SKM-1 treated with dmso at 0.1 percent for 144 hours (cell line): ENCODE measurements around the gene ITGA4.
"Not testable (repeated sequence)": the region's sequence is repeated elsewhere in the genome, so short reads cannot be mapped to it uniquely, and the experiment has no call there.

Source experiments
- DNase-seq: peaks from one replicate; lab custom pipeline; 2025; ENCODE audit not compliant: unreplicated experiment; lab: John Stamatoyannopoulos, UW

The ITGA4 gene

DNA sequence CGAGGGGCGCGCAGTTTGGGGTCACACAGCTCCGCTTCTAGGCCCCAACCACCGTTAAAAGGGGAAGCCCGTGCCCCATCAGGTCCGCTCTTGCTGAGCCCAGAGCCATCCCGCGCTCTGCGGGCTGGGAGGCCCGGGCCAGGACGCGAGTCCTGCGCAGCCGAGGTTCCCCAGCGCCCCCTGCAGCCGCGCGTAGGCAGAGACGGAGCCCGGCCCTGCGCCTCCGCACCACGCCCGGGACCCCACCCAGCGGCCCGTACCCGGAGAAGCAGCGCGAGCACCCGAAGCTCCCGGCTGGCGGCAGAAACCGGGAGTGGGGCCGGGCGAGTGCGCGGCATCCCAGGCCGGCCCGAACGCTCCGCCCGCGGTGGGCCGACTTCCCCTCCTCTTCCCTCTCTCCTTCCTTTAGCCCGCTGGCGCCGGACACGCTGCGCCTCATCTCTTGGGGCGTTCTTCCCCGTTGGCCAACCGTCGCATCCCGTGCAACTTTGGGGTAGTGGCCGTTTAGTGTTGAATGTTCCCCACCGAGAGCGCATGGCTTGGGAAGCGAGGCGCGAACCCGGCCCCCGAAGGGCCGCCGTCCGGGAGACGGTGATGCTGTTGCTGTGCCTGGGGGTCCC, at the start of gene ITGA4:
TSS of gene ITGA4 (plus strand) at position 266 of the 620 bp plus-strand sequence. CDS start at position 535, 269 bp downstream.
- peak; percentile 75 for DNase-seq

DNA sequence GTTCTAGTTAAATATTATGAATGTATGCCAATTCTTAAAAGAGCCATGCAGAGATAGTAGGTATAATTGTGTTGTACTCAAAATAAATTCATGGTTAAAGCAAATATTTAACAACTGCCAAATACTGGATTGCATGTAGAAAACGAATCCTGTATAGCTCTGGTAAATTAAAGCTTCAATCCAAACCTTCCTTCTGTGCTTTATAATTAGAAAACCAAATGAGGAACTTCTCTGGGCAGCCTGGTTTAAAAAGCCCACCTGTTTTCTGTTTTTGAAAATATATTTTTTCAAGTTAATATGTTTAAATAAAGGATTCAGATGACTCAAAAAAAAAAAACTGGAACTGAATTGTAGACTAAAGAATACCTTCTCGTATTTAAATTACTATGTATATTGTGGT, 48.3 kb upstream of the ITGA4 start:
- DNase-seq = no peak

DNA sequence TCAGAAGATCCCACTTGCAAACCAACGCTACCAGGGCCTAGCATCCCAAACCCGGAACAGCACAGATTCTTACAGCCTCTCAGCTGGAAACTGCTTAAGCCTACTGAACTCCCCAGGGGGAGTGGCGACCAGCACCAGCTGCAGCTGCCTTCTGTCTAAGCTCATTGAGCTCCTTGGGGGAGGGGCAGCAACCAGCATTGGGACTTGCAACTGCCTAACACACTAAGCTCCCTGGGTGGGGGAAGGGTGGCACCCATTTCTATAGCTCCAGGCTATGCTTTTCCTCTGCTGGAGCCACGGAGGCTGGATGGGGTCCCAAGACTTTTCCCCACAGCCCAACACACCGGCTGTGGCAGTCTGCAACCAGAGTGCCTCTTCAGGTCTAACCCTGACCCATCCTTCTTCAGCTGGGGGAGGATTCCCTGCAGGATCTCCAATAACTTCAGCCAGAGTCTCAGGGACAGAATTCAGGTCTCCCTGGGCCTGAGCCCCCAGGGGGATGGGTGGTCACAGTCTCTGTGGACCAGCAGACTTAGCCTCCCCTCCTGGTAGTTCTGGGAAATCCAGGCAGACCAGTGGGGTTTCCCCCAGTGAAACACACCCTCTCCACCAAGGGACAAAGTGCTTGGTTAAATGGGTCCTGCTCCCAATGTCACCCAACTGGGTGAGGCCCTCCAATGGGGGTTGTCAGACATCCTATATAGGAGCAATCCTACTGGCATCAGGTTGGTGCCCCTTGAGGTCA, 45.9 kb upstream of the ITGA4 start:
- no peak for DNase-seq

DNA sequence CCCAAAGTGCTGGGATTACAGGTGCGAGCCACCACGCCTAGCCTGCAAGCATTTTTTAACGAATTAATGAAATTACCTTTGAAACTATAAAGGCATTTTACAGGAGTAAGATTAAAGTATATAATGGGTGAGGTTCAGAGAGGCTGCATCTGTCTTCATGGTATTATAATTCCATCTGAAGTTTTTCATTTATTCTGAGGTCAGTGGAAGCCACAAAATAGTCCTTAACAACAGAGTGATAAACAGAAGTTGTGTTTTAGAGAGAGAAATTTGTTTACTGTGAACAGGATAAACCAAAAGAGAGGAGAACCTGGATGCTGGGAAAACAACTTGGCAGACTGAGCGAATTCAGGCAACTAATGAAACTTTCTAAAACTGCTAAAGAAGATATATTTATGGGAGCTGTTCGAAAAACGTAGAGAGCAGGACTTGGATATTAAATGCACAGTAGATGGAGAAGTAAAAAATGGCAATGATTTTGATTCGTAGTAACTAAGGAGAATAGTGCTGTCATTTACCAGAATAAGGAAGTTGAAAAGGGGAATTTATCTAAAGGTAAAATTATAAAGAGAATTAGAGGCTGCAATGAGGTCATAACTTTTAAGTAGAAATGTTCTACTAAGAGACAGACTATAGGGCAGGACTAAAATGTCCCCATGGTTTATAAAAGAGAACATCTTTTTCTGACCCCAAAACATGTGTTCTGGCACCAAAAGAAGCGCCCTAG, 37.9 kb upstream of the ITGA4 start:
- DNase-seq = peak; percentile 21

DNA sequence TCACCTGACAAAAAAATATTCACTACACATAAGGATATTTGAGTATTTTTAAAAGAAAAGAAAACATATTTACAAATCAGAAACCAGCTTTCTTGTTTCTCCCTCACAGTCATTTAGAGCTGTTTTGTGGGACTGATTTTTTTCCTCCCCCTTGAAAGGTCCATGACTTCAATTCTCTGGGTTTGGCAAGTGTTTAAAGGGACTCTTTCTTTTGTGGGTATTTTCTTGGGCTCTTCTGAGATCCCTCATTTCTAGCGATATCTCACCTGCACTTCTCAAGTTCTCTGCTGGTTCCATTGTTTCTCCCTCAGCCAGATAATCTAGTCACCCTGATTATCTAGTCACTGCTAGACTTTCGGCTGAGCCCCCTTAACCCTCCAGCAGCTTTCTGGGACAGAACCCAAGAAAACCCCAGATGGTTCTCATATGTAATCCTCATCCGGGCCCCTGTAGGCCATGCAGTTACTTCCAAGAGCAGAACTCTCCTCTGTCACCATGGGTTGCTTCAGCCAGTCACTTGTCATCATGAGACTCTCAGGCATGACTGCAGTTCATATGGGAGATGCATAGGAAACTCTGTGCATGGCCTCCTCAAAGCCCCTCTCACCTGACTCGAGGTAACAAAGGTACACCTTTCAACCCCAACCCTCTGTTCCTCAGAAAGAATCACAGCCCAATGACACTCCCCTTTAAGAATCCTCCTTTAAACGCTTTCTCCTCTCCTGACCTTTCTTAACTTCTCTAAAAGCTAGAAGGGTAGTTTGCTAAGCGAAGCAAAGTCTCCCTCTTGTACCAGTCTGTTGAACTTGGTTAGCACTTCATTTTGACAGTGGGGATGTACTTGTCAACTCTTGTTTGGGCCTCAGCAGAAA, 36.7 kb upstream of the ITGA4 start:
- no peak for DNase-seq

DNA sequence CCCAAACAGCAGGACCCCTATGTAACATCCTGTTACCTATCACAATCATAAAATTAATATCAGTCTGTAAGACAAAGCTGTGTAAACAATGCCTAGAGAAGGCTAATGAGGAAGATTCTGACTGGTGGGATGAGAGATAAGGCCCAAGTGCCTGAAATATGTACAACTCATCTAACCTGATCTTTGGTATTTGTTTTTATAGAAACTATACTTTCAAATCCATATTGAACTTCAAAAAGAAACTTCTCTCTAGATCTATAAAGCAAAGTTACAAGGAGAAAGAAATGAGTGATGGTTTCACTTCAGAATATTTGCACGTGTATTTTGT, 36.1 kb upstream of the ITGA4 start:
- no peak for DNase-seq

DNA sequence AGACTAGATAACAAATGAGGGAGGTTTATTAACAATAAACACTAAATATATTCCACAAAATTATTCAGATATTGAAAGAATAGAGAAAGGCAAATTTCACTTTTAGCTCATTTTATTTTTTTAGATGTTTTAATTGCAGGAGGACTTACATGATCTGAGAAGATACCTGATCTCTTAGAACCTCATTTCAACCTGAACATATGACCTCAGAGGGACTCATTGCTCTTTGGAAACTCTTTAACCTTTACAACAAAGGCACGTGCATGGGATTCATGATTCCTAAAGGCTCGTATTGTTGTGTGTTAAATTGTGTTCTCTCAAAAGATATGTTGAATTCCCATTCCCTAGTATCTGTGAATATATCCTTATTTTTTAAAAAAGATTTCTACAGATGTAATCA, 35.7 kb upstream of the ITGA4 start:
- DNase-seq = no peak

DNA sequence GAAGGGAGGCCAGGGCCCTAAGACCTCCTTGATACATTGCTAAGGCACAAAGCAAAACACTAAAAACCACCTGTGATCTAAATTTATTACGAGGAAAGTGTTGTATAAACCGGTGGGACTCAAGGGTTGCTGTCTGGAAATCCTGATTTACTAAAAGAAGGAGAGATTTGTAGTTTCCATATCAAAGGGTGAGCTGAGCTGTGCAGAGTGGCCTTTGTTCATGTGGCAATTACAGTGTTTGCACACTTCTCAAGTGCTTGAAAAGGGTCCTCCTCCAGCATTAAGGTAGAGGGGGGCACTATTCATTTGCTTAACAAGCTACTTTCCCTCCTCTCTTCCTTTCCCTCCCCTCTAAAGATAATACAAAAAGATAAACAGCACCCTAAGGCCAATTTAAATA, 30.5 kb upstream of the ITGA4 start:
- DNase-seq = no peak

DNA sequence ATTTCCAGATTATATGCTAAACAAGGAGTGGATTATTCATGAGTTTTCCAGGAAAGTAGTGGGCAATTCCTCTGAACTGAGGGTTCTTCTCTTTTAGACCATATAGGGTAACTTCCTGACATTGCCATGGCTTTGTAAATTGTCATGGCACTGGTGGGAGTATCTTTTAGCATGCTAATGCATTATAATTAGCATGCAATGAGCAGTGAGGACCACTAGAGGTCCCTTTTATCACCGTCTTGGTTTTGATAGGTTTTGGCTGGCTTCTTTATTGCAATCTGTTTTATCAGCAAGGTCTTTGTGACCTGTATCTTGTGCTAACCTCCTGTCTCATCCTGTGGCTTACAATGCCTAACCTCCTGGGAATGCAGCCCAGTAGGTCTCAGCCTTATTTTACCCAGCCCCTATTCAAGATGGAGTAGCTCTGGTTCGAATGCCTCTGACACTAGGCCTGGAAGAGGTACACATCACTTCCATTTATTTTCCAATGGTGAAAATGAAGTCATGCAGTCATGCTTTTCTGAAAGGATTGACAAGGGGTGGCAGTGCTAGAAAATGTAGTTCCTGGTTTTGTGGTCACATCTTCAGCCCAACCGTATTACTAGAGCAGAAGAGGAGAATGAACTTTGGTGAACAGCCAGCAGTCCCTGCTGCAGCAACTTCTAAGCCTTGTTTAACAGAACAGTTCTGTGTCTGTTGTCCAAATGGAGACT, 26.6 kb upstream of the ITGA4 start:
- DNase-seq = peak; percentile 52

DNA sequence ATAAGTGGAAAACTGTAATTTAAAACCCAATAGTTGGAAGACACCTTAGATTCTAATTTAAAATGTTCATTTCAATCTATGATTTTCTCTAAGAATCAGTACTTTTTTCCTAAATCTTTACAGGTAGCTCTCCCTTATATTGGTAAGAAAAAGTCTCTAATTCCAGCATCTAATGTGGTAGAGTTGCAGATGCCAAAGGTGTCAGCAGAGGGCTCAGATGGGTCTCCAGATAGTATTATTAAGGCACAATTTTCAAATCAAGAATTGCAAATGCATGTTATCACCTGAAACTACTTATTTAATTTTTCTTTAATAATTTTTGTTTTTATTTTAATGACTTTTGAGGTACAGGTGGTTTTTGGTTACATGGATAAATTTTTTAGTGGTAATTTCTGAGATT, 25.5 kb upstream of the ITGA4 start:
- no peak for DNase-seq

DNA sequence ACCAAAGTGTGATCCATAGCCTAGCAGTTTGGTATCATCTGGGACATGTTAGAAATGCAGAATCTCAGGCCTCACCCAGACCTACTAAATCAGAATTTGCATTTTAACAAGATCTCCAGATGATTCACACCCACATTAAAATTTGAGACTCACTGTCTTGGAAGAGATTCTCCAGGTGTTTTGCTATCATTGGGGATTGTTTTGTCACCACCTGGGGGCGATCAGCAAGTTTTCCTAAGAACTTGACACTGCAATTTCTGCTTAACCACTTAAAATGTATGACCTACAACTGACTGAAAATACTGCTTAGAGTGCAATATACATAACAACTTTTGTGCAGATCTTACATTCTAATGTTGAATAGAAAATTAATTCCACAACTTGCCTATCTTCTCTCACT, 18.9 kb upstream of the ITGA4 start:
- no peak for DNase-seq

DNA sequence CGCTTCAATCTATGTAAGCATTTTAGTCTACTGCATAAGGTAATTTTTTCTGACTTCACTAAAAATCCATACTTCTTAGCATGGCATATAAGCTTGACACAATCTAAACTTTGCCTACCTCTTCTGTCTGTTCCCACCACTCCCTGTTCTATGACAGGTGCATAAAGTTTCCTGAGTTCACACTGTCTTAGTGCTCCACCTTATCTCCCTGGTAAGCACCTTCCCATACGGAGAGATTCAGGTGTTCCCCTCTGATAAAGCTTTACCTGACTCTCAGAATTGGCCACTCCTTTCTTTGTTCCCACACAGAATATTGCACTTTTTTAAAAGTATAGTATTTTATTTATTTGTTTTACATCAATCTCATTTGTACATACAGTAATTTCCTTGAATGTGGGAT, 16.8 kb upstream of the ITGA4 start:
- no peak for DNase-seq

DNA sequence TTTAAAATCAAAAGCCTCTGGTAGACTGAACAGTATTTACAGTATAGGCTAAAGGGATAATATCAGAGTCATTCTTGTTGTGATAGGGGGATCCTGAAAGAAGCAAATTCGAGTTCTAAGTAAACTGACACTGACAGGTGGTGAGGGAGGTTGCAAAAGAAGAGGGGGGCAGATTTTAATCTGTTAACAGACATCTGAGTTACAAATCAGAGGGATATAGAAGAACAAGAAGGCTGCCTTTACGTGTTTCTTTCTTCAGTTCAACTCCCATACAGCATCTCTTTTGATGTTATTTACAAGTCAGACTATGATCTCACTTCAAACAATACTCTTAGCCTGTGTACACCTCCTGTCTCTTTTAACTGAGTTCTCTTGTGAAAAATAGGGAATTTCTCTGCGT, 16.3 kb upstream of the ITGA4 start:
- DNase-seq = no peak

DNA sequence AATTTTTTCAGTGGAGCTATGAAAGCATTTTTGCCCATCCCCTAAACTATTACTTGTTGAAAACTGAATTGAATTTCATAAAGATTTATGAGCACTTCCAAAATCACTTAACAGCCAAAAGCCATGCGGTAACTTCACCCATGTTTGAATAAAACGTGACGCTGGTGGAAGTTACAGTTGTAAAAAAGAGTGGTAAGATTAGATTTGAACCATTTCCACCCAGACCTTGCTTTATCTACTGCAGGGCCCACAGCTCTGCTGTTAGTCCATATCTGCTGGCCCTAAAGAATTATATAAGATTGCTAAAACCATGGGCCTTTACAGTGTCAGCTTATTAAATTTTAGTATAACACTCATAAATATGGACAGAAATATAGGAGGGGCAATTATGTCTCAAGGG, 15.5 kb upstream of the ITGA4 start:
- DNase-seq = no peak

DNA sequence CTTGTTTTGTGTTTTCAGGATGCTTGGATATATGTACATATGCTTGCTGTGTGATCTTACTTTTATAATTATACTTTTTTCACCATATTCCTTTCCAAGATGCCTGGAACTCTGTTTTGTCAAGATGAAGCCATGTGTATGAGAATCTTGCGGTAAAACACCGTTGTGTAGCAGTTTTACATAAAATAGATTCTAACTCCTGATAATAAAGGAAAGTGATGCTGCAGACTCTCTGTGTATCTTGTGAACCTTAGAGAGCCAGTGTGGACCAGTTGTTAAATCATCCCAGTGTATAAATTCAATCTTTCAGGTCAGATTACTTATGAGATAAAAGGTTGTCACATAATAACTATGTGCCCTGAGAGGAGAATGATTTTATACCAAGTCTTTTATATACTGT, 12.5 kb upstream of the ITGA4 start:
- no peak for DNase-seq

DNA sequence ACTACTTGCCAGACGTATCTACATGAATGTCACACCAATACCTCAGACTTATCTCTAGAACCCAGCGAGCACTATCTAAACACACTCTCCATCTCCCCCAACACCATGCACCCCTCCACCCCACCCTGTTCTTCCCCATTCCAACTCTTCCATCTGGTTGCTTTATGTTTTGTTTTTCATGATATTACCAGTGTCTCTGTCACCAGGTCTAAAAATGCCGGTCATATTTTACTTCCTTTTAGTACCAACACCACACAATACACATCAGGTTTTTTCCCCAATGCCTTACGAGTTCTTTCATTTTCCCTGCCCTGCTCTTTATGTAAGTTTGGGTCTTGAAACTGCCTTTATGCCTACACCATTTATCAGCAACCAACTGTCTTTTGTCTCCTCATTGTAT, 10.2 kb upstream of the ITGA4 start:
- DNase-seq = no peak

DNA sequence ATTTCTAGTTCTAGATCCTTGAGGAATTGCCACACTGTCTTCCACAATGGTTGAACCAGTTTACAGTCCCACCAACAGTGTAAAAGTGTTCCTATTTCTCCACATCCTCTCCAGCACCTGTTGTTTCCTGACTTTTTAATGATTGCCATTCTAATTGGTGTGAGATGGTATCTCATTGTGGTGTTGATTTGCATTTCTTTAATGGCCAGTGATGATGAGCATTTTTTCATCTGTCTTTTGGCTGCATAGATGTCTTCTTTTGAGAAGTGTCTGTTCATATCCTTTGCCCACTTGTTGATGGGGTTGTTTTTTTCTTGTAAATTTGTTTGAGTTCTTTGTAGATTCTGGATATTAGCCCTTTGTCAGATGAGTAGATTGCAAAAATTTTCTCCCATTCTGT, 7.9 kb upstream of the ITGA4 start:
- not testable (repeated sequence) for DNase-seq

DNA sequence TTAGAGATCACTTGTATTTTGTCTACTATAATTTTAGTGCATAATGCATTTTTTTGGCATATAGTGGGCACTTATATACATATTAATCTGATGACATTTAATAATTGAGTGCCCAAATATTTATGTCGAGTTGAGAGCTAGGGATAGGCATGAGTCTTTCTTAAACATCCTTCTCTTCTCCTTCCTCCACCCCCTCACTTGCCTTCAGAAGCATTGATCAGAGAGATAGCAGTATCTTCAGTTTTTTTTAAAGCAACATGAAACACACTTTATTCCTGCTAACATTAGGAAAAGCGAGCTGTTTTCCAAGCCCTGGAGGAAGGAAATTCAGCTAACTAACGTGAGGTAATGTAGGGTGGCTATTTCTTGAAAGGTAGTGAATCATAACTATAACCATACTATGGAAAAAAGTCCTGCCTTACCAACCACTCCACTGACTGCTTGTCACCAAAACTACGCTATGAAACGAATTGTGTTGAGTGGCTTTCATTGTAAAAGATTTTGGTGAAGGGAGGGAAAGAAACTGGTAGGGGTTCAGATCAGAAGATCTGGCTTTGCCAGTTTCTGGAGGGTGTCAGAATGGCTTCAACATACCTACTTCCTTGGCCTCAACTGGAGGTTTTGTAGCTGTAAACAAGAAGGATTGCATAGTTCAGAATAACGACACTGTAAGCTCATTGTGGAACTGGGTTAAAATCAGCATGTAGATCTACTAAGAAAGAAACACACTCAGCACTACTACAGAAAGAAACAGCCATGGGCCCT, 2.3 kb upstream of the ITGA4 start:
- no peak for DNase-seq

DNA sequence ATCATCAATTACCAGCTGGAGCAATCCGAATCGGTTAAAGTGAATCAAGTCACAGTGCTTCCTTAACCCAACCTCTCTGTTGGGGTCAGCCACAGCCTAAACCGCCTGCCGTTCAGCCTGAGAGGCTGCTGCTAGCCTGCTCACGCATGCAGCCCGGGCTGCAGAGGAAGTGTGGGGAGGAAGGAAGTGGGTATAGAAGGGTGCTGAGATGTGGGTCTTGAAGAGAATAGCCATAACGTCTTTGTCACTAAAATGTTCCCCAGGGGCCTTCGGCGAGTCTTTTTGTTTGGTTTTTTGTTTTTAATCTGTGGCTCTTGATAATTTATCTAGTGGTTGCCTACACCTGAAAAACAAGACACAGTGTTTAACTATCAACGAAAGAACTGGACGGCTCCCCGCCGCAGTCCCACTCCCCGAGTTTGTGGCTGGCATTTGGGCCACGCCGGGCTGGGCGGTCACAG, 496 bp upstream of the ITGA4 start:
- DNase-seq = peak; percentile 94
